ENCODE results near the gene CITED4.

CITED4 gene

DNA sequence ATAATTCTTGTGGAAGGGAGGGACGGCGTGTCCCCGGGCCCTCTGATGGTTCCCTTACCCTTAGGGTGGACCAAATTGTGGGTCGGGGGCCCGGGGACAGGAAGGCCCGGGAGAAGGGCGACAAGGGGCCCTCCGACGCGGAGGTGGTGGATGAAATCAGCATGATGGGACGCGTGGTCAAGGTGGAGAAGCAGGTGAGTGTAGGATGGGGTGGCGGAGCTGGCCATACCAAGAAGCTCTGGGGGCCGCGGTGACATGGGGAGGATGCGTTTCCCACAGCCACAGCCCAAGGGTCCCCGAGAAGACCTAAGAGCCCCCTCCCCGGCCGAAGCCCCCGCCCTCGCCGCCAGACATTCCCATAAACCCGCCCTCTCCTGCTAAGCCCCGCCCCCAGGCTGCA is 24.6 kb downstream of the CITED4 start:
- no peak for TF ChIP-seq NFIC (IDR thresholded peaks at IDR 0.05)
- TF ChIP-seq TAF1 (IDR thresholded peaks at IDR 0.05; ENCODE audit: low read depth): no peak
- TF ChIP-seq CREB1 (IDR thresholded peaks at IDR 0.05; ENCODE audit: low read depth): no peak
- no peak for TF ChIP-seq CEBPB (IDR thresholded peaks at IDR 0.05)
- no peak for TF ChIP-seq EGR1 (IDR thresholded peaks at IDR 0.05)
- no peak for TF ChIP-seq REST (IDR thresholded peaks at IDR 0.05; ENCODE audit: low read depth)
- no peak for TF ChIP-seq ZBTB7A (IDR thresholded peaks at IDR 0.05; ENCODE audit: low read depth)
- TF ChIP-seq EP300 (IDR thresholded peaks at IDR 0.05; ENCODE audit: borderline replicate concordance): no peak
- TF ChIP-seq RAD21 (IDR thresholded peaks at IDR 0.05; ENCODE audit: low read depth): no peak
- TF ChIP-seq TEAD4 (IDR thresholded peaks at IDR 0.05): no peak
- TF ChIP-seq FOXM1 (IDR thresholded peaks at IDR 0.05; ENCODE audit: borderline replicate concordance, low read depth): no peak
- no peak for TF ChIP-seq TCF12 (IDR thresholded peaks at IDR 0.05; ENCODE audit: low read depth)
- no peak for TF ChIP-seq YY1 (IDR thresholded peaks at IDR 0.05; ENCODE audit: low read depth)
- TF ChIP-seq MAX (IDR thresholded peaks at IDR 0.05): no peak
- TF ChIP-seq, protein P1, sequence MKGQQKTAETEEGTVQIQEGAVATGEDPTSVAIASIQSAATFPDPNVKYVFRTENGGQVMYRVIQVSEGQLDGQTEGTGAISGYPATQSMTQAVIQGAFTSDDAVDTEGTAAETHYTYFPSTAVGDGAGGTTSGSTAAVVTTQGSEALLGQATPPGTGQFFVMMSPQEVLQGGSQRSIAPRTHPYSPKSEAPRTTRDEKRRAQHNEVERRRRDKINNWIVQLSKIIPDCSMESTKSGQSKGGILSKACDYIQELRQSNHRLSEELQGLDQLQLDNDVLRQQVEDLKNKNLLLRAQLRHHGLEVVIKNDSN (IDR thresholded peaks at IDR 0.05): no peak

GRCh38 chr1:40836283-40836682 is 25.9 kb downstream of the CITED4 start:
- TF ChIP-seq YY1 (IDR thresholded peaks at IDR 0.05; ENCODE audit: low read depth) (no peak), ZBTB7A (IDR thresholded peaks at IDR 0.05; ENCODE audit: low read depth) (no peak), TAF1 (IDR thresholded peaks at IDR 0.05; ENCODE audit: low read depth) (no peak), REST (IDR thresholded peaks at IDR 0.05; ENCODE audit: low read depth) (no peak), TEAD4 (IDR thresholded peaks at IDR 0.05) (no peak), MAX (IDR thresholded peaks at IDR 0.05) (no peak), EP300 (IDR thresholded peaks at IDR 0.05; ENCODE audit: borderline replicate concordance) (no peak), EGR1 (IDR thresholded peaks at IDR 0.05) (no peak), RAD21 (IDR thresholded peaks at IDR 0.05; ENCODE audit: low read depth) (no peak), CEBPB (IDR thresholded peaks at IDR 0.05) (no peak), TCF12 (IDR thresholded peaks at IDR 0.05; ENCODE audit: low read depth) (no peak), CREB1 (IDR thresholded peaks at IDR 0.05; ENCODE audit: low read depth) (no peak)
- TF ChIP-seq, protein P1 (IDR thresholded peaks at IDR 0.05): no peak

DNA sequence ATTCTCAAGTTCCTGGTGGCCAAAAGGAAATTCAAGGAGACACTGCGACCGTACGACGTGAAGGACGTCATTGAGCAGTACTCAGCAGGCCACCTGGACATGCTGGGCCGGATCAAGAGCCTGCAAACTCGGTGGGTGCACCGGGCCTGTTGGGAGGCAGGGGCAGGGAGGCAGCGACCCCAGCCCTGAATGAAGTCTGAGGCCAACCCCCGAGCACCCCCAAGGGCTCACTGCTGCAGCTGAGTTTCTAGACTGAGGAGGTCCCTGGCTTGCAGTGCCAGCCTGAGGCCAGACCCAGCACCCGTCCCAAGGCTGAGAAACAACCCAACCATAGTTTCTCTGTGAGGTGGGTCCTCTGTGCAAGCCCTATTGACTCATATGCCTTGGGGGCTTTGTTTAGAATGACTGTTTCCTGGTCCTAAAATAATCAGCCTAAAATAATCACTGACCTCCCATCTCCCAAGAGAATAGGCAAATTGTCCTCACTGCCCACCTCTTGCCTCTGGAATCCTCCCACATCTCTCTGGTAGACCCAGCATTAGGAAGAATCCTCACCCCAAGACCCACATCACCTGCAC is 27.1 kb downstream of the CITED4 start:
- TF ChIP-seq YY1 (IDR thresholded peaks at IDR 0.05; ENCODE audit: low read depth): no peak
- no peak for TF ChIP-seq TCF12 (IDR thresholded peaks at IDR 0.05; ENCODE audit: low read depth)
- TF ChIP-seq TEAD4 (IDR thresholded peaks at IDR 0.05): no peak
- TF ChIP-seq ZBTB7A (IDR thresholded peaks at IDR 0.05; ENCODE audit: low read depth): no peak
- TF ChIP-seq CREB1 (IDR thresholded peaks at IDR 0.05; ENCODE audit: low read depth): no peak
- no peak for TF ChIP-seq TAF1 (IDR thresholded peaks at IDR 0.05; ENCODE audit: low read depth)
- no peak for TF ChIP-seq EGR1 (IDR thresholded peaks at IDR 0.05)
- TF ChIP-seq NFIC (IDR thresholded peaks at IDR 0.05): no peak
- no peak for TF ChIP-seq CEBPB (IDR thresholded peaks at IDR 0.05)
- no peak for TF ChIP-seq RAD21 (IDR thresholded peaks at IDR 0.05; ENCODE audit: low read depth)
- TF ChIP-seq FOXM1 (IDR thresholded peaks at IDR 0.05; ENCODE audit: borderline replicate concordance, low read depth): no peak
- no peak for TF ChIP-seq REST (IDR thresholded peaks at IDR 0.05; ENCODE audit: low read depth)
- no peak for TF ChIP-seq EP300 (IDR thresholded peaks at IDR 0.05; ENCODE audit: borderline replicate concordance)
- TF ChIP-seq, protein P1 (IDR thresholded peaks at IDR 0.05): no peak
- TF ChIP-seq MAX (IDR thresholded peaks at IDR 0.05): no peak

All from Ishikawa (cell line).